WI38 (cell line): ENCODE results near the gene LY6G6C.

Experiments
- H3K4me3 ChIP-seq: 2 replicates; pipeline ENCODE4 v1.5.1; 2011; ENCODE audit warnings: low read depth, mild to moderate bottlenecking, control low read depth, low read length
- TF ChIP-seq, protein P1 (sequence below): IDR thresholded peaks from 2 replicates; pipeline ENCODE4 v1.5.1; 2012; ENCODE audit warnings: low read depth, mild to moderate bottlenecking, control low read depth, low read length

Gene LY6G6C

DNA sequence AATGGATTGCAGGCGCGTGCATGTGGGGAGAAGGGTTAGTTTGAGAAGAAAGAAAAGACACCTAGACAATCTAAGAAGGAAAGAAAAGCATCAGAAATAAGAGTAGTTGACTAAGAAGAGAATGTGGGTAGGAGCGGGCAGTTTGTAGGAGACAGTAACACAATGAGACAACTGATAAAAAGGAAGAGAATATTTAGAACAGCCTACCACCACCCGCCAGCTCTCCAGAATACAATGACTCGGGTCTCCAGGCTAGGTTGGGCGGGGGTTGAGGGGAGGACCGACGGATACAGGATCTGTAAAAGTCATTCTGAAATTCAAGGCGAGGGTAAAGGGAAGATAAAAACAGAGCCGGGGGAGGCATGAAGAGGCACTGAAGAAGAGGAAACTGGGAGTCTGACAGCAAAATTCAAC, 19.1 kb downstream of the LY6G6C start:
- peak overlapping the region; percentile 91 for H3K4me3 ChIP-seq
- TF ChIP-seq, protein P1, sequence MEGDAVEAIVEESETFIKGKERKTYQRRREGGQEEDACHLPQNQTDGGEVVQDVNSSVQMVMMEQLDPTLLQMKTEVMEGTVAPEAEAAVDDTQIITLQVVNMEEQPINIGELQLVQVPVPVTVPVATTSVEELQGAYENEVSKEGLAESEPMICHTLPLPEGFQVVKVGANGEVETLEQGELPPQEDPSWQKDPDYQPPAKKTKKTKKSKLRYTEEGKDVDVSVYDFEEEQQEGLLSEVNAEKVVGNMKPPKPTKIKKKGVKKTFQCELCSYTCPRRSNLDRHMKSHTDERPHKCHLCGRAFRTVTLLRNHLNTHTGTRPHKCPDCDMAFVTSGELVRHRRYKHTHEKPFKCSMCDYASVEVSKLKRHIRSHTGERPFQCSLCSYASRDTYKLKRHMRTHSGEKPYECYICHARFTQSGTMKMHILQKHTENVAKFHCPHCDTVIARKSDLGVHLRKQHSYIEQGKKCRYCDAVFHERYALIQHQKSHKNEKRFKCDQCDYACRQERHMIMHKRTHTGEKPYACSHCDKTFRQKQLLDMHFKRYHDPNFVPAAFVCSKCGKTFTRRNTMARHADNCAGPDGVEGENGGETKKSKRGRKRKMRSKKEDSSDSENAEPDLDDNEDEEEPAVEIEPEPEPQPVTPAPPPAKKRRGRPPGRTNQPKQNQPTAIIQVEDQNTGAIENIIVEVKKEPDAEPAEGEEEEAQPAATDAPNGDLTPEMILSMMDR: no peak

DNA sequence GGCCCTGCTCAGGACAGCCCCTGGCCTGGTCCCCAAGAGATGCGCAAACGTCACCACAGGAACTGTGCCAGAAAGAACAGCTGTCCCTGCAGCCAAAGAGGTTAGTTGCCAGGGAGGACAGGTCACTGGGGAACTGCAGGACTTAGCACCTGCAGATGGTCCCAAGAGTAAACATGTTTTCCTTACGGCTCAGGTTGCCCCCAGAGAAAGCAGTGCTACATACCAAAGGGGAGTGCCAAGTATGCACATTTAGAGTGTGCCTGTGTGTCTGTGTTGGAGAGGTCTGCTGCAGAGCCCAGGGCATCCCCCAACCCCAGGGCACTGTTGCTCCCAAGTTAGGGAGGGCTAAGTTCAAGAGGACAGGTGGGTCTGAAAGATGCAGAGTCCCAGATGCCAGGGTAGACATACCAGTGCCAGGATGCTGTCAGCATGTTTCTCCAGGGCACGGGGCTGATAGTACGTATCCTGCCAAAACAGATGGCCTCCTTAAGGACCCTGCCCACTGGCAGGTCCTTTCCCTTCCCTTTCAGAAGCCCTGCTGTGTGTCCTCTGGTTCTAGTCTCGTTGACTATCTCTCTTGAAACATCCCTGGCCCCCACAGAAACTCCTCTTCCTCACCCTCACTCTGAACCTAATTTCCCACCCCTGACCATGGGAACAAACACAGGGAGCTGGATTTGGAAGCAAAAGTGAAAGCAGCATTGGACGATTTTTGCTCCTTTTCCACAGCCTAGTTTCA, 19.7 kb downstream of the LY6G6C start:
- TF ChIP-seq, protein P1: no peak
- H3K4me3 ChIP-seq: peak overlapping the region; percentile 91

DNA sequence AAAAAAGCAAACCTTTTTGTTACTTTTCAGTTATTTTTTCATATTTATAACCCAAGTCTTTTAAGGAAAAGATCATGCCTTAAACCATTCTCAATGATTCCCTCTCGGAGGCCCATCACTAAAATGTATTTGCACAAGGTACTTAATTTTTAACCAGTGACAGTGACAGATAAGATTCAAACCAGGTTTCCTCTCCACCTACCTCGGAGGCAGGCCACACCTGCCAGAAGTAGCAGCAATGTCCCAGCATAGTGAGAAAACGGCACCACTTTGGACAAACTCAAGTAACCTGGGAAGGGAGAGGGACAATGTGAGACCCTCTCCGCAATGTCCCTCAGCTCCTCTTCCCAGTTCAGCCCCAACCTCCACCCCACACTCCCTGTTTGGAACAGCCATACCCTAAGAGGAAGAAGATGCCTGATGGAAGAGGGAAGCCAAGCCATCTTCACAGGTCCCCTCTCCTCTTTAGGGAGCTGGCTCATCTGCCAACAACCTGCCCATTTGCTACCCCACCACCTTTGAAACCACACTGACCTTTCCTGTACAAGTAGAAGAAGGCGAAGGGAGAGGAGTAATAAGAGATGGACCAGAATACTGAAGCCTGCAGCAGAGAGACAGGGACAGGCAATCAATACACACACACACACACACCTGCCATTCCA, 20.7 kb downstream of the LY6G6C start:
- H3K4me3 ChIP-seq: no peak overlapping the region
- TF ChIP-seq, protein P1: no peak

DNA sequence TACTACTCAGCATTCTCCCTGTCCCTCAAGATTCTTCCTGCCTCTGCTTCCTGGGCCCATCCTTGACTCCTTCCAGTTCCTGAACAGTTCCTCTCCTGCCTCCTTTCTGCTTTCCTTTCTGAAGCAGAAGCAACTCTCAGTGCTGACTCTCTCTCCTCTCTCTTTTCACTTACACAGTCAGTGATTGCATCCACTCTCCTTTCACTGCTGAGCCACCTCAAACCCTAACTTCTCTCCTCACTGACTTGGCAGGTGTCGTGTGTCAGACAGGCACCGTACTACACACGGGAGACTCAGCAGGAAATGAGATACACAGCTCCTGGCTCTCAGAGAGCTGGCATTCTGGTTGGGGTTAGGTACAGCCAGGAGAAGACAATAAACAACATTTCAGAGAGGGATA, 24.0 kb downstream of the LY6G6C start:
- TF ChIP-seq, protein P1: no peak
- H3K4me3 ChIP-seq: no peak overlapping the region

DNA sequence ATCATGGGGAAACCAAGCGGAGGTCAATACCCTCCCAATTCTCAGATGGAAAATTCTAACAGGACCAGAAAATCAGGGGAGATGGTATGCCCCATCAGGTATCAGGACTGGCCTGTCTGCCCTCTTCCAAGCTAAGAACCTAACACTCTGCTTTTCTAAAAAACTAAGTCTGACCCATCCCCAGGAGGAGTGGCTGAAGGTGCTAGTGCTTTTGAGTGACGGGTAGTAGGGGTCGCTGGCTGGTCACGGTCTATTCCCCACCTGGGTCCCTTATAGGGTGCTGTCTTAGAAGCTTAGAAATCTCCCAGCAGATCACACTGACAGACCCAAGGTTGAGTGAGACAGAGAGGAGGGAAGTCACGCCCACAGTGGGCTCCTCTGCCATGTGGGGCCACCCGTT, 28.0 kb downstream of the LY6G6C start:
- H3K4me3 ChIP-seq: no peak overlapping the region
- TF ChIP-seq, protein P1: no peak

DNA sequence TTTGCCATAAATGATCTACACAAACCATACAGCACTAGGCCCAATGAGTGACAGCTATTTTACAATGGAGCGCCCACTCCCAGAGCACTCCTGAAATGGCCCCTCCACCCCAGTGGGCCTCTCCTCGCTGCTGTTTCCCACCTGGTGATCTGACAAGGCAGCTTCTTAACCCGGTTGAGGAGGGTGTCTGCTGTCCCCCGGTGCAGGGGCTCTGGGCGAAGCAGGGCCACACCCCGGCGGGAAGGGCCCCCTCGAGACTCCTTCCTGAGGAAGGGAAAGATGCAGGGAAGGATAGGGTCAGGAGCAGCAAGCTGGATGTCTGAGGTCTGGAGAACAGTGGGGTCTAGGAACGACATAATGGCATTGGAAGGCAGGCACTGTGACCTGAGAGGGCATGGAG, 28.7 kb downstream of the LY6G6C start:
- TF ChIP-seq, protein P1: no peak
- no peak overlapping the region for H3K4me3 ChIP-seq

DNA sequence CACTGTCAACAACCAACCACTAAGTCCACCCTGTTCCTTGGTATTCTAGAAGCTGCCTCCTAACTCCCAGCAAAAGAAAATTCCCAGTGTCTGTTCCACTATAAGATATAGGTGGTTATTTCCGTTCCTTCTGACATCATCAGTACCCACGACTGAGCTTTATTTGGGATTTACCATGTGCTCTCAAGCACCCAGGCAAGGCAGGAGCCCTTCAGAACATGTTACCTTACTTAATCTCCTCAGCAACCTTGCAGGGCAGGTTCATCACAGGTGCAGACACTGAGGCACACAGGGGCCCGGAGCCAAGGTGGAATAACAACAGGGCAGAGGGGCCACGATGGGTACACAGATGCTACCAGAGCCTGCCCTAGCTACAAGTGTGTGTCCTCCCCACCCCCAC, 29.2 kb downstream of the LY6G6C start:
- TF ChIP-seq, protein P1: no peak
- H3K4me3 ChIP-seq: no peak overlapping the region
